ENCODE results near the gene IL36G. TPM values are rescaled to one million over a fixed set of nuclear protein-coding genes. Genes with fewer than 3 reads are reported as not detected.

The IL36G gene
- total RNA-seq, 2 donors from 2014 or later = not detected

DNA sequence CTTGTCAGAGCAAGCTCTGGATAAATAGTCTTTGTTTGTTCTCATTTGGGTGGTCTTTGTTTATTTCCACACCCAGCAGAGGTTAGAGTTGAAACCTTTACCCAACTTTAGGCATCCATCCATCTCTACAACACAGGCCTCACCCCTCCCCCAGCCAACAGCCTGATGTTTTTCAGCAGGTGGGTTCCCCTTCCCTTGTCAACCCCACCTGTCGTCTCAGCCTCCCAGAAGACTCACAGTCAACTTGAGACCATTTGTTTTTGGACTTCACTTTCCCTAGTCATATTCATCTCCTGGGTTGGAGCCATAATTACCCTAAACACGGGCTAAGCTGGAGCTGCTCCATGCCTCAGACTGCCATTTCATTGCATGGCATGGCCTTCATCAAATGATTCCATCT is 31.7 kb upstream of the IL36G start:
- H3K9me3 ChIP-seq = no peaks in the 10 kb centered on the region
- no peaks in the 10 kb centered on the region for H3K4me1 ChIP-seq (replicated peaks)
- 69% methylated on average over 2 of the region's 2 CpGs for WGBS
- no peak for TF ChIP-seq POLR2A (IDR thresholded peaks at IDR 0.05)
- no peak for TF ChIP-seq POLR2AphosphoS5 (IDR thresholded peaks at IDR 0.05)
- TF ChIP-seq, protein P1, sequence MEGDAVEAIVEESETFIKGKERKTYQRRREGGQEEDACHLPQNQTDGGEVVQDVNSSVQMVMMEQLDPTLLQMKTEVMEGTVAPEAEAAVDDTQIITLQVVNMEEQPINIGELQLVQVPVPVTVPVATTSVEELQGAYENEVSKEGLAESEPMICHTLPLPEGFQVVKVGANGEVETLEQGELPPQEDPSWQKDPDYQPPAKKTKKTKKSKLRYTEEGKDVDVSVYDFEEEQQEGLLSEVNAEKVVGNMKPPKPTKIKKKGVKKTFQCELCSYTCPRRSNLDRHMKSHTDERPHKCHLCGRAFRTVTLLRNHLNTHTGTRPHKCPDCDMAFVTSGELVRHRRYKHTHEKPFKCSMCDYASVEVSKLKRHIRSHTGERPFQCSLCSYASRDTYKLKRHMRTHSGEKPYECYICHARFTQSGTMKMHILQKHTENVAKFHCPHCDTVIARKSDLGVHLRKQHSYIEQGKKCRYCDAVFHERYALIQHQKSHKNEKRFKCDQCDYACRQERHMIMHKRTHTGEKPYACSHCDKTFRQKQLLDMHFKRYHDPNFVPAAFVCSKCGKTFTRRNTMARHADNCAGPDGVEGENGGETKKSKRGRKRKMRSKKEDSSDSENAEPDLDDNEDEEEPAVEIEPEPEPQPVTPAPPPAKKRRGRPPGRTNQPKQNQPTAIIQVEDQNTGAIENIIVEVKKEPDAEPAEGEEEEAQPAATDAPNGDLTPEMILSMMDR (IDR thresholded peaks at IDR 0.05) = no peak
- intact Hi-C loops (cut with DNase I) = no loop called here
- no peaks in the 10 kb centered on the region for H3K27me3 ChIP-seq (replicated peaks; ENCODE audit: insufficient read depth)
- no peaks in the 10 kb centered on the region for H3K36me3 ChIP-seq
- no peak for DNase-seq (ENCODE audit: low spot score)
- no peak overlapping the region for H3K4me3 ChIP-seq
- no peak overlapping the region for H3K27ac ChIP-seq

DNA sequence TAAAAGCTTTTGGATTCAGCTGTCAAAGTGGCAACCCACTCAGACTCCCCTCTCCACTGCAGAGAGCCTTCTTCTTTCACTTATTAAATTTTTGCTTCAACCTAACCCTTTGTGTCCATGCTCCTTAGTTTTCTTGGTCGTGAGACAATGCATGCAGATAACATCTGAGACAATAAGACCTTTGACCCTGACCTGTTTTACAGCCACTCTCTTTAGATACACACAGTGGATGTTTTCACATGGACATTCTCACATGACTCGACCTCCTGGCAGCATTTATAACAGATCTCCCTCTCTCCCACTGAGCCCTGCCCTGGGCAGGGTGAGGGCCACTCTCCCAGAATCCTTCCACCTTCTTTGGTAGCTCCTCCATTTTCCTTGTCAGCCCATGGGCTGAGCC is 30.4 kb upstream of the IL36G start:
- Histone ChIP-seq H3K27me3 (replicated peaks; ENCODE audit: insufficient read depth) (no peaks in the 10 kb centered on the region), H3K36me3 (no peaks in the 10 kb centered on the region), H3K9me3 (no peaks in the 10 kb centered on the region), H3K4me3 (no peak overlapping the region), H3K27ac (no peak overlapping the region), H3K4me1 (replicated peaks) (no peaks in the 10 kb centered on the region)
- intact Hi-C loops (cut with DNase I) = no loop called here
- TF ChIP-seq, protein P1 (IDR thresholded peaks at IDR 0.05) = no peak
- no peak for TF ChIP-seq POLR2A (IDR thresholded peaks at IDR 0.05)
- no peak for TF ChIP-seq POLR2AphosphoS5 (IDR thresholded peaks at IDR 0.05)
- 38% methylated on average over 2 of the region's 2 CpGs for WGBS
- DNase-seq (ENCODE audit: low spot score) = no peak

DNA sequence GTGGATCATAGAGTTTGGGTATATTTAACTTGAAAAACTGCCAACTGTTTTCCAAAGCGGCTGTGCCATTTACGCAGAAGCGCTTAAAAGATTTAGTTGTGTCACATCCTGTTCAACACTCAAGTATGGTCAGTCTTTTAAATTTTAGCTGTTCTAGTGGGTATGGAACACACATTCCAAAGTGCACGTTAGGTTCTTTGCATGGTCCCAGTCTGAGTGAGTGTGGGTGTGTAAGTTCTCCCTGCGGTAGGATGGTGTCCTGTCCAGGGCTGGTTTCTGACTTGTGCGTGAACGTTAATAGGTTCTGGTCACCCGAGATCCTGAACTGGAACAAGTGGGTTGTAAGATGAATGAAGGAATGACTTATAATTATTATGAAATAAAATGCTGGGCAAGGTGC is 28.4 kb upstream of the IL36G start:
- intact Hi-C loops (cut with DNase I) = no loop called here
- H3K9me3 ChIP-seq = no peaks in the 10 kb centered on the region
- H3K4me1 ChIP-seq (replicated peaks) = no peaks in the 10 kb centered on the region
- WGBS = 65% methylated on average over 8 of the region's 8 CpGs
- DNase-seq (ENCODE audit: low spot score) = no peak
- no peaks in the 10 kb centered on the region for H3K27me3 ChIP-seq (replicated peaks; ENCODE audit: insufficient read depth)
- TF ChIP-seq, protein P1 (IDR thresholded peaks at IDR 0.05) = no peak
- TF ChIP-seq POLR2AphosphoS5 (IDR thresholded peaks at IDR 0.05) (no peak), POLR2A (IDR thresholded peaks at IDR 0.05) (no peak)
- H3K4me3 ChIP-seq = no peak overlapping the region
- no peak overlapping the region for H3K27ac ChIP-seq
- no peaks in the 10 kb centered on the region for H3K36me3 ChIP-seq

DNA sequence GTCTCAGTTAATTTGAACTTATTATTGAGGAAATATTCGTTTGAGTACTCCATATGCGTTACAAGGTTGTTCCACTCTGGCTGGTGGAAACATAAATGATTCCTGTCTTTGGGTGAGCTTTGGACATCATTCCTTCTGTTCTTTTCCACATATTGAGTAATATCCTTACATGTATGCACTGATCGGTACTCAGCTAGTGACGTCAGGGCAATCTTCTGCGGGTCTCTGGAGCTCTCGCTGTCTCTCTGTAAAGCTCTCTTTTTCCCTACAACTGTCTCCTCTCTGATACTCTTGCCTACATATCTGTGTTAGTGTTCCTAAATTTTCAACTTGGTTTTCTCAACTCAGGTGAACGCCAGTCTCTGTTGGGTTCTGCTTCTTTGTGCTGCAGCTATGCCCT is 23.4 kb upstream of the IL36G start:
- Histone ChIP-seq H3K27me3 (replicated peaks; ENCODE audit: insufficient read depth) (no peaks in the 10 kb centered on the region), H3K4me3 (no peak overlapping the region), H3K4me1 (replicated peaks) (no peaks in the 10 kb centered on the region), H3K36me3 (no peaks in the 10 kb centered on the region), H3K9me3 (no peaks in the 10 kb centered on the region), H3K27ac (no peak overlapping the region)
- DNase-seq (ENCODE audit: low spot score) = no peak
- intact Hi-C loops (cut with DNase I) = loop anchor here (10.0 kb wide), 2 partner anchors 200 to 330 kb away; no protein-coding TSS in a partner anchor
- WGBS = 68% methylated on average over 7 of the region's 7 CpGs
- TF ChIP-seq POLR2AphosphoS5 (IDR thresholded peaks at IDR 0.05) = no peak
- TF ChIP-seq, protein P1 (IDR thresholded peaks at IDR 0.05) = no peak
- TF ChIP-seq POLR2A (IDR thresholded peaks at IDR 0.05) = no peak

DNA sequence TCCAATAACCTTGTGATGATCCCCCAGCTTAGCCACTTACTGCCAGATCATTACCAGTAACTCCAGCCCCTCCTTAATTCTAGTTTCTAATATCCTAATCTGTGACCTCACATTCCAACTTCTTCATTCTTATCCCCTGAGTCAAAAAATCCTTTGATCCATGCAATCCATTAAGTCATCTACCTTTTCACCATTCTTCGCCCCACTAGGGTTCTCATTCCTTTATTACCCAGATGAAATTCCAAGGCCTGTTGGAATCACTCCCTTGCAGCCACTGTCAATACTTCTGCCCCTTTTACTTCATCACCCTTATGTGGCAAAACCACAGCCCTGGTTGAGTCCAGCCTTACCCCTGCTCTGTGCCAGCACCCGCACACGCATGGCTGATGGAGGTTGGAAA is 20.3 kb upstream of the IL36G start:
- Histone ChIP-seq H3K27me3 (replicated peaks; ENCODE audit: insufficient read depth) (no peaks in the 10 kb centered on the region), H3K4me1 (replicated peaks) (no peaks in the 10 kb centered on the region), H3K36me3 (no peaks in the 10 kb centered on the region), H3K9me3 (no peaks in the 10 kb centered on the region), H3K27ac (no peak overlapping the region), H3K4me3 (no peak overlapping the region)
- intact Hi-C loops (cut with DNase I) = loop anchor here (10.0 kb wide), 2 partner anchors 203 to 333 kb away; no protein-coding TSS in a partner anchor
- TF ChIP-seq, protein P1 (IDR thresholded peaks at IDR 0.05) = no peak
- TF ChIP-seq POLR2A (IDR thresholded peaks at IDR 0.05) = no peak
- TF ChIP-seq POLR2AphosphoS5 (IDR thresholded peaks at IDR 0.05) = no peak
- no peak for DNase-seq (ENCODE audit: low spot score)
- 99% methylated on average over 3 of the region's 3 CpGs for WGBS

Measured in prostate gland (tissue), 2 donors.